NB4 (cell line): ENCODE measurements around the gene UNC45A.
"Not testable (repeated sequence)": the region's sequence is repeated elsewhere in the genome, so short reads cannot be mapped to it uniquely, and the experiment has no call there.

ENCODE experiments used
- DNase-seq: peaks from one replicate; pipeline ENCODE4 v3.0.0; 2010; ENCODE audit warnings: low read depth
- H3K4me3 ChIP-seq: one replicate; pipeline ENCODE4 v1.5.1; 2011; ENCODE audit warnings: mild to moderate bottlenecking, low read depth, low read length, moderate library complexity
- CTCF ChIP-seq: IDR thresholded peaks from one replicate; pipeline ENCODE4 v1.5.1; 2012; ENCODE audit warnings: low read depth, low read length
- MAX ChIP-seq: IDR thresholded peaks from 2 replicates; pipeline ENCODE4 v1.6.1; 2011; ENCODE audit warnings: low read depth, low read length
- MYC ChIP-seq: IDR thresholded peaks from 2 replicates; pipeline ENCODE4 v1.6.1; 2011; ENCODE audit warnings: low read depth, low read length
- POLR2A ChIP-seq: IDR thresholded peaks from 2 replicates; pipeline ENCODE4 v1.6.1; 2011; ENCODE audit warnings: mild to moderate bottlenecking; ENCODE audit not compliant: insufficient read length; ENCODE audit errors: extremely low read depth

Gene UNC45A

GRCh38 chr15:90924375-90924774 lies 10.7 kb upstream of the UNC45A start:
- DNase-seq = no peak
- H3K4me3 ChIP-seq = no peak overlapping the region
- TF ChIP-seq MYC (no peak), MAX (no peak), POLR2A (no peak), CTCF (no peak)

- DNase-seq, H3K4me3 ChIP-seq: not testable (repeated sequence)
These were observed 8.3 kb upstream of the UNC45A start for GRCh38 chr15:90926766-90927165.

- not testable (repeated sequence) for H3K4me3 ChIP-seq, DNase-seq
These were observed 7.0 kb upstream of the UNC45A start for GRCh38 chr15:90928106-90928505.

GRCh38 chr15:90929246-90930019 lies 5.7 kb upstream of the UNC45A start:
- no peak for DNase-seq
- TF ChIP-seq POLR2A (no peak), CTCF (no peak), MYC (no peak), MAX (no peak)
- H3K4me3 ChIP-seq = peak overlapping the region; percentile 69

- no peak for DNase-seq
- TF ChIP-seq CTCF = no peak
- TF ChIP-seq MYC = no peak
- TF ChIP-seq POLR2A = no peak
- no peak for TF ChIP-seq MAX
- H3K4me3 ChIP-seq = peak overlapping the region; percentile 98
These were observed 4.1 kb upstream of the UNC45A start for GRCh38 chr15:90930861-90931574.

GRCh38 chr15:90931575-90931827 lies 3.6 kb upstream of the UNC45A start:
- peak overlapping the region; percentile 98 for H3K4me3 ChIP-seq
- no peak for DNase-seq
- no peak for TF ChIP-seq MAX
- no peak for TF ChIP-seq MYC
- no peak for TF ChIP-seq POLR2A
- no peak for TF ChIP-seq CTCF

GRCh38 chr15:90931828-90932659 lies 3.0 kb upstream of the UNC45A start, which contains the start of gene HDDC3:
HDDC3 (minus strand) TSS chr15:90932549; CDS start chr15:90932540, 9 bp downstream.
- peak; percentile 96 for DNase-seq
- TF ChIP-seq MAX (peak; percentile 75), MYC (peak; percentile 87), CTCF (peak; percentile 92), POLR2A (peak; percentile 92)

More at GRCh38 chr15:90931828-90932659, 3.0 kb upstream of the UNC45A start, which contains the start of gene HDDC3:
- peak within 1 kb of the TSS; percentile 98 for H3K4me3 ChIP-seq
